ENCODE measurements around the gene C2CD4D. TPM values are rescaled to one million over a fixed set of nuclear protein-coding genes. Genes with fewer than 3 reads are reported as not detected.

Gene C2CD4D
- total and polyA plus RNA-seq, 8 donors = 0.35 to 1.2 (median 0.59) TPM

DNA sequence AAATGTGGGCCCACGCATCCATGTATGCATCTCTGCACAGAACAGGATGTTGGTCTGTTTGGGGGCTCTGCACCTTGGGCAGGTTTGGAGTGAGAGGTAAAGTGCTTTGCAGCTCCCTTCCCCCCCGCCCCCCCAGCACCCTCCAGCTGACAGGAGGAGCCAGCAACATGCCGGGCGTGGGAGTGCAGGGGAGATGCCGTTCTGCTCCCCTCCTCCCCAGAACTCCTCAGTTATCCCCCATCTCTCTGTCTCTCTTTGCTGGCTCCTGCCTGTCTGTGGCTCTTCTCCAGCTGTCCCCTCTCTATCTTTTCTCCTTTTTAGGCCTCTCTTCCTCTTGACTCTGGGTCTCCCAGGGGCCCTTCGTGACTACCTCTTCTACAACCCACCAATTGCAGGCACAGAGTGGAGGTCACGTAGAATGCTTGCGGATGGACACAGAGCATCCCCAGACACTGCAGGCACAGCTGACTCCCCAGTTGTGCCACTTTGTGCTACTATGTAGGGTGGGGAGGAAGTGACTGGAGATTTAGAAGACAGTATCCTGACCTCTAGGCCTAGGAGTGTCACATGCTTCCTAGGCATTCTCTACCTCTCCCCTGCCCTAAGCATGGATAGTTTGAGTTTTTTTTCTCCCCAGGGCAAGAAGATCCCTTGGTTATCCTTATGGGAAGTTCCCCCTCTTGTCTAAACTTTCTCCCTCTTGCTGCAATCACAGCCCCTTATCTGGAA is 6.3 kb downstream of the C2CD4D start:
- H3K27me3 ChIP-seq = no peaks in the 10 kb centered on the region
- no peak for TF ChIP-seq CTCF (IDR thresholded peaks at IDR 0.05)
- intact Hi-C loops (cut with DNase I) = no loop called here
- no peaks in the 10 kb centered on the region for H3K9me3 ChIP-seq
- H3K4me1 ChIP-seq = peaks cover 38 to 46% (median 40%) of the 10 kb centered on the region in 3 donors
- no peak for DNase-seq
- H3K27ac ChIP-seq = peak overlapping the region; percentile 81 to 93 (median 86)
- peaks cover 0 to 3% (median 0%) of the 10 kb centered on the region in 3 donors for H3K36me3 ChIP-seq
- WGBS, 2 donors = 51 to 55% methylated on average over 8 of the region's 8 CpGs
- no peak for ATAC-seq
- peak overlapping the region in 2 of 4 donors; percentile 15 to 82 for H3K4me3 ChIP-seq
- no peak for FAIRE-seq

- Histone ChIP-seq H3K27ac (peak overlapping the region; percentile 81 to 93 (median 86)), H3K27me3 (no peaks in the 10 kb centered on the region), H3K4me1 (peaks cover 38 to 42% (median 39%) of the 10 kb centered on the region in 3 donors), H3K36me3 (peaks cover 0 to 8% (median 2%) of the 10 kb centered on the region in 3 donors), H3K4me3 (peak overlapping the region in 2 of 4 donors; percentile 66 to 82), H3K9me3 (no peaks in the 10 kb centered on the region)
- FAIRE-seq (no peak), DNase-seq (peak; percentile 92 to 99 (median 98)), ATAC-seq (peak; percentile 69 to 84 (median 76))
- 12 to 13% methylated on average over 10 of the region's 10 CpGs for WGBS, 2 donors
- no peak for TF ChIP-seq CTCF (IDR thresholded peaks at IDR 0.05)
- intact Hi-C loops (cut with DNase I) = no loop called here
These were observed 7.2 kb downstream of the C2CD4D start for GRCh38 chr1:151832318-151832980.

GRCh38 chr1:151831605-151832004 is 8.0 kb downstream of the C2CD4D start, which contains the start of gene RORC:
Gene RORC (minus strand): TSS chr1:151831802. CDS start chr1:151831764, 38 bp downstream.
- H3K9me3 ChIP-seq = no peaks in the 10 kb centered on the region

DNA sequence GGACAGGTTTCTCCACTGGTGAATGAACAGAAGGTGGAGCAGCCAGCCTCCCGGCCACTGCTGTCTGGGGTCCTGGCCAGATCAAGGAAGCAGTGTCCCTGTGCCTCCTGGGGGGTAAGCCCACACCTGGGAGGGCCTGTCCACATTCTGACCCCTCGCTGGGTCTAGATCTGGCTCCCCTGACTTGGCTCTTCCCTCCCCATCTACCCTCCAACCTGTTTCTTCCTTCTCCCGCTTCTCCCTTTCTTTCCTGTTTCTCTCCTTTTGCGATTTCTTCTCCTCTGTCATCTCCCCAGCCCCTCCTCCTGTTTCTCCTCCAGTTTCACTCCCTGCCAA is 8.4 kb downstream of the C2CD4D start:
- TF ChIP-seq CTCF (IDR thresholded peaks at IDR 0.05) = no peak
- ATAC-seq (no peak), FAIRE-seq (no peak), DNase-seq (no peak)
- Histone ChIP-seq H3K4me3 (peak overlapping the region; percentile 33 to 82 (median 62)), H3K36me3 (peaks cover 0 to 10% (median 2%) of the 10 kb centered on the region in 3 donors), H3K9me3 (no peaks in the 10 kb centered on the region), H3K4me1 (peaks cover 33 to 38% (median 37%) of the 10 kb centered on the region in 3 donors), H3K27me3 (no peaks in the 10 kb centered on the region), H3K27ac (peak overlapping the region; percentile 81 to 93 (median 86))
- WGBS, 2 donors = 9 to 14% methylated on average over 4 of the region's 4 CpGs
- intact Hi-C loops (cut with DNase I) = no loop called here

More at GRCh38 chr1:151831605-151832004, 8.0 kb downstream of the C2CD4D start, which contains the start of gene RORC:
- 4 to 13% methylated on average over 5 of the region's 5 CpGs for WGBS, 2 donors
- FAIRE-seq (no peak), ATAC-seq (peak; percentile 81 to 89 (median 85)), DNase-seq (peak; percentile 85 to 96 (median 90))
- intact Hi-C loops (cut with DNase I) = no loop called here
- peaks cover 35 to 38% (median 38%) of the 10 kb centered on the region in 3 donors for H3K4me1 ChIP-seq
- peak within 1 kb of the TSS; percentile 33 to 82 (median 62) for H3K4me3 ChIP-seq
- peaks cover 0 to 8% (median 2%) of the 10 kb centered on the region in 3 donors for H3K36me3 ChIP-seq
- TF ChIP-seq CTCF (IDR thresholded peaks at IDR 0.05) = no peak
- no peaks in the 10 kb centered on the region for H3K27me3 ChIP-seq
- peak within 1 kb of the TSS; percentile 81 to 93 (median 86) for H3K27ac ChIP-seq

Measured in pancreas (tissue), 10 donors.